Measurements from ENCODE around the gene FAM50A.

FAM50A gene

DNA sequence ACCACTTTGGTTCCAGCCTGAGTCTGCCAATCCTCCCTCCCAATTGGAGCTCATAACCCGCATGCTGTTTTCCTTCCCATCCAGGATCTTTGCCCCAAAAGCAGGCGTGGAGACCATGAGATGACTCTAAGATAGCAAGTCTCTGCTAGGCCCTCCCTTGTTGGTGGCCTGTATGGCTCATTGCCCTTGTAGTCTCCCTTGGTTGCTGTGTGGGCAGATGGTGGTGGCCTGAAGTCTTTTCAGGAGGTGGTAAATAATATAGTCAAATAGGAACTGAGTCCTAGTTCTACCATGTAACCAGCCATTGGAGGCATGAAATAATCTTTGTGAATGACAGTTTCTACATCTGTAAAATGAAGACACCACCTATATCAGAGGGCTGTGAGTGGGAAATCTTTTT, 14.2 kb upstream of the FAM50A start:
- H3K9ac ChIP-seq (ENCODE audit: low read depth, low read length), result no peak overlapping the region
- peaks cover 8% of the 10 kb centered on the region for H3K4me1 ChIP-seq (ENCODE audit: insufficient read depth, low read length)
- no peaks in the 10 kb centered on the region; the same call in 1 of the 2 replicates for H3K9me3 ChIP-seq (ENCODE audit: control insufficient read depth, insufficient read depth, low read length)
- H3K36me3 ChIP-seq (ENCODE audit: insufficient read depth, low read length), result no peaks in the 10 kb centered on the region

DNA sequence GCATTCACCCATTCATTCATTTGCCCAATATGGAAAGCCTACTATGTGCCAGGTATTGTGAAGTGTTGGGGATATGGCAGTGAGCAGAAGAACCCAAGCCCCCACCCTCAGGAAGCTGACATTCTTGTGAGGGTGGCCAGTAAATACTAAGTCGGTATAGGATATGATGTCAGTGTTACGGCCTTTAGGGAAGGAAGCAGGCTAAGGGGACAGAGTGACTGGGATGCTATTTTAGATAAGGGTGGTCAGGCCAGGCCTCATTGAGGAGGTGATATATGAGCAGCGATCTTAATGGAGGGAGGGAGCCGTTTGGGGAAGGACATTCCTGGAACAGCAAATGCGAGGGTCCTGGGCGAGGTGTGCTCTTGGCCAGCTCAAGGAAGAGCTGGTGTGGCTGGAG, 13.5 kb upstream of the FAM50A start:
- no peaks in the 10 kb centered on the region for H3K36me3 ChIP-seq (ENCODE audit: insufficient read depth, low read length)
- no peaks in the 10 kb centered on the region; the same call in 1 of the 2 replicates for H3K9me3 ChIP-seq (ENCODE audit: control insufficient read depth, insufficient read depth, low read length)
- no peak overlapping the region for H3K9ac ChIP-seq (ENCODE audit: low read depth, low read length)
- peaks cover 8% of the 10 kb centered on the region for H3K4me1 ChIP-seq (ENCODE audit: insufficient read depth, low read length)

DNA sequence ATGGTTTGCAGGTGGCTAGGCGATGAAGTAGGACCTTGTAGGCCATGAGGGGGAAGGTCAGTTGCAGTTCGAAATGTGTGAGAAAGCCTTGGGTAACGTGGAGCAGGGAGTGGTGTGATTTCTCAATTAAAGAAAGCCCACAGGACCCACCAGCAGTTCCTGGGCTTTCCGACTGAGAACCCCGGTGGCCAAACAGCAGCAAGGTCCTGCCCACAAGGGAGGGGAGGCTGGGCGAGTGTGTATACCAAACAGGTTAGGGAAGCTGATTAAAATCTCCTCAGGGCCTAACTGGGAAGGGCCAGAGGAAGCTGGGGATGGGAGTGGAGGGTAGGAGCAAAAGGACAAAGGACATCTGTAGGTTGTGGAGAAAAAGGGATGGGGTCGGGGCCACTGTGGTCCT, 13.0 kb upstream of the FAM50A start:
- H3K36me3 ChIP-seq (ENCODE audit: insufficient read depth, low read length), result no peaks in the 10 kb centered on the region
- peaks cover 8% of the 10 kb centered on the region for H3K4me1 ChIP-seq (ENCODE audit: insufficient read depth, low read length)
- no peaks in the 10 kb centered on the region; the same call in 1 of the 2 replicates for H3K9me3 ChIP-seq (ENCODE audit: control insufficient read depth, insufficient read depth, low read length)
- H3K9ac ChIP-seq (ENCODE audit: low read depth, low read length), result no peak overlapping the region

DNA sequence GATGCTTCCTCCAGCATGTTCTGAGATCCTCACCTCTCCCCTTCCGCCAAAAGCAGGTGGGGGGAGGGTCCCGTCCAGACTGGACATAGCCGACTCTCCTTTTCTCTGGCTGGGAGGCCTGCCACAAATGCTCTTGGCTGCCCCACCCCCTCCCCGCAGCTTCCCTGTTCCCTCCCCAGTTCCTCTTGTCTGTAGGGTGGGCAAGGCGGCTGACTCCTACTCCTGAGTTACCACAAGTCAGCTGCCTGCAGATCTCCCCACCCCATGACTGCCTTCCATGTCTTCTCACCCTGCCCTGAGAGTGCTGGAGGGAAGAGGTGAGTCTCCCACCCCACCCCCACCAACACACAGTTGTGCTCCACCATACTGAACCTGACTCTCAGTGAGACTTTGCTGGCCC, 12.6 kb upstream of the FAM50A start:
- H3K9me3 ChIP-seq (ENCODE audit: control insufficient read depth, insufficient read depth, low read length), result no peaks in the 10 kb centered on the region; the same call in 1 of the 2 replicates
- H3K36me3 ChIP-seq (ENCODE audit: insufficient read depth, low read length), result no peaks in the 10 kb centered on the region
- H3K9ac ChIP-seq (ENCODE audit: low read depth, low read length), result no peak overlapping the region
- peaks cover 8% of the 10 kb centered on the region for H3K4me1 ChIP-seq (ENCODE audit: insufficient read depth, low read length)

- Histone ChIP-seq H3K4me1 (ENCODE audit: insufficient read depth, low read length) (peaks cover 3% of the 10 kb centered on the region), H3K9me3 (ENCODE audit: control insufficient read depth, insufficient read depth, low read length) (no peaks in the 10 kb centered on the region; the same call in 1 of the 2 replicates), H3K36me3 (ENCODE audit: insufficient read depth, low read length) (no peaks in the 10 kb centered on the region), H3K9ac (ENCODE audit: low read depth, low read length) (no peak overlapping the region)
These were observed 11.7 kb upstream of the FAM50A start for GRCh38 chrX:154432210-154432609.

- H3K9me3 ChIP-seq (ENCODE audit: control insufficient read depth, insufficient read depth, low read length), result no peaks in the 10 kb centered on the region; the same call in 1 of the 2 replicates
- H3K9ac ChIP-seq (ENCODE audit: low read depth, low read length), result no peak overlapping the region
- no peaks in the 10 kb centered on the region; the same call in 1 of the 2 replicates for H3K4me1 ChIP-seq (ENCODE audit: insufficient read depth, low read length)
- 0 out of 2 replicates have a peak, but pooled peaks cover 3% of the 10 kb centered on the region for H3K36me3 ChIP-seq (ENCODE audit: insufficient read depth, low read length)
These were observed 10.3 kb upstream of the FAM50A start for GRCh38 chrX:154433605-154434004.

- 0 out of 2 replicates have a peak, but pooled peaks cover 6% of the 10 kb centered on the region for H3K36me3 ChIP-seq (ENCODE audit: insufficient read depth, low read length)
- H3K9ac ChIP-seq (ENCODE audit: low read depth, low read length), result no peak overlapping the region
- H3K4me1 ChIP-seq (ENCODE audit: insufficient read depth, low read length), result no peaks in the 10 kb centered on the region; the same call in 1 of the 2 replicates
- no peaks in the 10 kb centered on the region for H3K9me3 ChIP-seq (ENCODE audit: control insufficient read depth, insufficient read depth, low read length)
These were observed 9.4 kb upstream of the FAM50A start for GRCh38 chrX:154434394-154435168.

- no peaks in the 10 kb centered on the region for H3K9me3 ChIP-seq (ENCODE audit: control insufficient read depth, insufficient read depth, low read length)
- H3K36me3 ChIP-seq (ENCODE audit: insufficient read depth, low read length), result 0 out of 2 replicates have a peak, but pooled peaks cover 6% of the 10 kb centered on the region
- no peak overlapping the region for H3K9ac ChIP-seq (ENCODE audit: low read depth, low read length)
- H3K4me1 ChIP-seq (ENCODE audit: insufficient read depth, low read length), result no peaks in the 10 kb centered on the region; the same call in 1 of the 2 replicates
These were observed 8.7 kb upstream of the FAM50A start for GRCh38 chrX:154435171-154435733.

DNA sequence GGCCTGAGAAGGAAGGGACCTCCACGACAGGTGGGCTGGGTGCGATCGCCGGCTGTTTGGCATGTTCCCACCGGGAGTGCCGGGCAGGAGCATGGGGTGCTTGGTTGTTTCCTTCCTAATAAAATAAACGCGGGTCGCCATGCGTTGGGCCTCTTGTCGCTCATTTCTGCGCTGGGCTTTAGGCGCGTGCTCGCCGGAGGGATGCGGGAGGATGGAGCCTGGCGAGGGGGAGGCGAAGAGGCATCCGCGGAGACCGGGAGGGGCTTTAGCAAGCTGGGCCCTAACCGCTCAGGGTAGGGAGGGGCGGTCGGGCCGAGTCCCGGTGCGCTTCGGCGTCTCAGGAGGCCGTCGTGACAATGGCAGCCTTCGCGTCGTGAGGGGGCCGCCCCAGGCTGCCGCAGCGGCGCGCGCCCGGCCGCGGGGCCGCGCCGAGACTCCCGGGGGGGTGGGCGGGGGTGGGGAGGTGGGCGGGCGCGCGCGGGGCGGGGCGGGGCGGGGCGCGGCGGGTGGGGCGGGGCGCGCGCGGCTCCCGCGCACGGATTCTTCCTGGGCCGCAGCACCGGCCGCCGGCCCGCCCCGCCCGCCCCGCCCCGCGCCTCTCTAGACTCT, 7.5 kb upstream of the FAM50A start:
- Histone ChIP-seq H3K9me3 (ENCODE audit: control insufficient read depth, insufficient read depth, low read length) (no peaks in the 10 kb centered on the region), H3K36me3 (ENCODE audit: insufficient read depth, low read length) (peaks cover 9% of the 10 kb centered on the region; the same call in 1 of the 2 replicates), H3K4me1 (ENCODE audit: insufficient read depth, low read length) (no peaks in the 10 kb centered on the region), H3K9ac (ENCODE audit: low read depth, low read length) (peak overlapping the region; percentile 65)

- Histone ChIP-seq H3K9me3 (ENCODE audit: control insufficient read depth, insufficient read depth, low read length) (no peaks in the 10 kb centered on the region), H3K9ac (ENCODE audit: low read depth, low read length) (peak within 1 kb of the TSS; percentile 65), H3K36me3 (ENCODE audit: insufficient read depth, low read length) (peaks cover 9% of the 10 kb centered on the region; the same call in 1 of the 2 replicates), H3K4me1 (ENCODE audit: insufficient read depth, low read length) (no peaks in the 10 kb centered on the region)
These were observed 6.8 kb upstream of the FAM50A start, which contains the start of gene GDI1 for GRCh38 chrX:154436983-154437752. TSS of gene GDI1 (plus strand) at chrX:154437154. CDS start at chrX:154437255, 101 bp downstream.

GRCh38 chrX:154437971-154438893, 5.7 kb upstream of the FAM50A start:
- no peaks in the 10 kb centered on the region for H3K4me1 ChIP-seq (ENCODE audit: insufficient read depth, low read length)
- peaks cover 9% of the 10 kb centered on the region; the same call in 1 of the 2 replicates for H3K36me3 ChIP-seq (ENCODE audit: insufficient read depth, low read length)
- peak overlapping the region; percentile 65 for H3K9ac ChIP-seq (ENCODE audit: low read depth, low read length)
- H3K9me3 ChIP-seq (ENCODE audit: control insufficient read depth, insufficient read depth, low read length), result no peaks in the 10 kb centered on the region

- Histone ChIP-seq H3K9me3 (ENCODE audit: control insufficient read depth, insufficient read depth, low read length) (no peaks in the 10 kb centered on the region), H3K9ac (ENCODE audit: low read depth, low read length) (no peak overlapping the region), H3K36me3 (ENCODE audit: insufficient read depth, low read length) (peaks cover 9% of the 10 kb centered on the region; the same call in 1 of the 2 replicates), H3K4me1 (ENCODE audit: insufficient read depth, low read length) (no peaks in the 10 kb centered on the region; the same call in 1 of the 2 replicates)
These were observed 4.1 kb upstream of the FAM50A start for GRCh38 chrX:154439841-154440240.

All from ES-I3 (cell line).